Measurements from ENCODE around the gene CSTF2T.

The CSTF2T gene

GRCh38 chr10:51699475-51700227 is at the start of gene CSTF2T:
Gene CSTF2T (minus strand): TSS chr10:51699595. CDS start chr10:51699549, 46 bp downstream.
- TF ChIP-seq CTCF (IDR thresholded peaks at IDR 0.05) = no peak

- TF ChIP-seq CTCF (IDR thresholded peaks at IDR 0.05) = no peak
These were observed 49.6 kb upstream of the CSTF2T start for GRCh38 chr10:51748959-51749358.

- TF ChIP-seq CTCF (IDR thresholded peaks at IDR 0.05) = no peak
These were observed 47.8 kb upstream of the CSTF2T start for GRCh38 chr10:51747216-51747615.

- no peak for TF ChIP-seq CTCF (IDR thresholded peaks at IDR 0.05)
These were observed 46.0 kb upstream of the CSTF2T start for GRCh38 chr10:51745397-51745796.

GRCh38 chr10:51744235-51745000 is 45.0 kb upstream of the CSTF2T start:
- TF ChIP-seq CTCF (IDR thresholded peaks at IDR 0.05) = no peak

GRCh38 chr10:51743146-51743545 is 43.8 kb upstream of the CSTF2T start:
- no peak for TF ChIP-seq CTCF (IDR thresholded peaks at IDR 0.05)

GRCh38 chr10:51733057-51733456 is 33.7 kb upstream of the CSTF2T start:
- TF ChIP-seq CTCF (IDR thresholded peaks at IDR 0.05) = no peak

Data from LNCAP (cell line).